Measurements from ENCODE around the gene AMOTL1.

GRCh38 chr11:94849839-94850238, 81.7 kb downstream of the AMOTL1 start:
- TF ChIP-seq EP300 (IDR thresholded peaks at IDR 0.05) (no peak), POLR2A (IDR thresholded peaks at IDR 0.05) (no peak), CTCF (IDR thresholded peaks at IDR 0.05) (no peak), POLR2AphosphoS5 (IDR thresholded peaks at IDR 0.05) (no peak)

Data from stomach (tissue), 4 donors.